ENCODE measurements around the gene RNH1. TPM values are rescaled to one million over a fixed set of nuclear protein-coding genes. Genes with fewer than 3 reads are reported as not detected.

RNH1 gene
- total and polyA plus RNA-seq, 2 donors (not counting 1 experiment from before 2014, with no cell fraction given): 102 to 561 TPM

DNA sequence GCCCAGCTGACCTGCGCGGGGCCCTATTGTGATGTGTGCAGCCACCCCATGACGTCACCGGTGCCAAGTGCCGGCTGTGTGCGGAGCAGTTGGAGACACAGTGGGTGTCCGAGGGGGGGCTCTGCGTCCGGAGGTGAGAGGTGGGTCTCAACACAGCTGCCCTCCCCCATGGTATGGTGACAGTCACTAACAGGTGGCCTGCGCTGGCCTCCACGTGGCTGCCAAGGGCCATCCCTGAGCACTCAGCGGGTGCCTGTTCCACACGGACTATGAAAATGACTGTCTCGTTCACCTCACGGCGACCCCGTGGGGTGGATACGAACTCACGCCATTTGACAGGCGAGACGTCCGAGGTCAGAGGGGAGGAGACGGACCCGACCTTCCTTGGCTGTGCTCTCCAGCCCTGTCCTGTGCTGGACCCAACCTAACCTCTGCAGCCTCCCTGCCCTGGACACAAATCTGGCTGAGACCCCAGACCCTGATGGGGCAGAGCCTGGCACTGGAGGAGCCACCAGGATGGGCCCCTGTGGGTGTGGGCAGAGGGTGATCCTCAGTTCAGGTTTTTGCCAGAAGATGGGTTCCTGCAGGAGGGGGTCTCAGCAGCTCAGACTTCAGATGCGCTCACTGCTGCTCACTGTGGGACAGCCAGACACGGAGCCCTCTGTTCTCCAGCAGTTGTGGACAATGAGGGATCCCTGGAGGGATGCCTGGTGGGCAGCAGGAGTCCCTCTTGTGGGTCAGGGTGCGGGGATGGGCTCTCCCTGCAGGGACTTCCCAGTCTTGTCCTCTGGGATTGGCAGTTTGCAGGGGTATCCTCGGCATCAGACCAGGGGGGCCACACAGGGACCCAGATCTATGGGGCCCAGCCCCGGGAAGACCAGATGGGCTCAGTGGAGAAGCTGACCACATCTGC is 22.0 kb upstream of the RNH1 start:
- Histone ChIP-seq H4K20me1 (ENCODE audit: control insufficient read depth, extremely low read depth, insufficient read depth, low read length) (no peaks in the 10 kb centered on the region), H3K79me2 (ENCODE audit: control insufficient read depth, insufficient read depth, low read length) (peaks cover 5% of the 10 kb centered on the region), H3K36me3 (ENCODE audit: control insufficient read depth, insufficient read depth, low read length) (peaks cover 15% of the 10 kb centered on the region), H3K27me3 (ENCODE audit: control insufficient read depth, insufficient read depth, low read length) (no peaks in the 10 kb centered on the region), H3K4me1 (ENCODE audit: control insufficient read depth, extremely low read depth, insufficient read depth, low read length) (no peaks in the 10 kb centered on the region), H3K9ac (ENCODE audit: insufficient read depth, low read length) (no peak overlapping the region), H3K4me3 (replicated peaks in 1 of 4; ENCODE audit: control extremely low read depth in 1 of 4, insufficient read depth in 1 of 4, low read depth in 3 of 4, low read length in 4 of 4) (no peak overlapping the region), H3K9me3 (ENCODE audit: control insufficient read depth, insufficient read depth, low read depth, low read length) (no peaks in the 10 kb centered on the region), H2AFZ (ENCODE audit: low read length) (no peak overlapping the region), H3K4me2 (ENCODE audit: extremely low read depth, insufficient read depth, low read length) (no peak overlapping the region), H3K27ac (ENCODE audit: insufficient read depth, low read length) (no peak overlapping the region)
- no peak for DNase-seq (ENCODE audit: low read depth in 2 of 2)
- TF ChIP-seq, protein P1, sequence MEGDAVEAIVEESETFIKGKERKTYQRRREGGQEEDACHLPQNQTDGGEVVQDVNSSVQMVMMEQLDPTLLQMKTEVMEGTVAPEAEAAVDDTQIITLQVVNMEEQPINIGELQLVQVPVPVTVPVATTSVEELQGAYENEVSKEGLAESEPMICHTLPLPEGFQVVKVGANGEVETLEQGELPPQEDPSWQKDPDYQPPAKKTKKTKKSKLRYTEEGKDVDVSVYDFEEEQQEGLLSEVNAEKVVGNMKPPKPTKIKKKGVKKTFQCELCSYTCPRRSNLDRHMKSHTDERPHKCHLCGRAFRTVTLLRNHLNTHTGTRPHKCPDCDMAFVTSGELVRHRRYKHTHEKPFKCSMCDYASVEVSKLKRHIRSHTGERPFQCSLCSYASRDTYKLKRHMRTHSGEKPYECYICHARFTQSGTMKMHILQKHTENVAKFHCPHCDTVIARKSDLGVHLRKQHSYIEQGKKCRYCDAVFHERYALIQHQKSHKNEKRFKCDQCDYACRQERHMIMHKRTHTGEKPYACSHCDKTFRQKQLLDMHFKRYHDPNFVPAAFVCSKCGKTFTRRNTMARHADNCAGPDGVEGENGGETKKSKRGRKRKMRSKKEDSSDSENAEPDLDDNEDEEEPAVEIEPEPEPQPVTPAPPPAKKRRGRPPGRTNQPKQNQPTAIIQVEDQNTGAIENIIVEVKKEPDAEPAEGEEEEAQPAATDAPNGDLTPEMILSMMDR (conservative IDR thresholded peaks at IDR 0.05 in 1 of 2, IDR thresholded peaks at IDR 0.05 in 1 of 2; ENCODE audit: low read depth in 1 of 2, low read length in 2 of 2): no peak
- TF ChIP-seq EZH2 (IDR thresholded peaks at IDR 0.05; ENCODE audit: low read length, missing control alignments): no peak

DNA sequence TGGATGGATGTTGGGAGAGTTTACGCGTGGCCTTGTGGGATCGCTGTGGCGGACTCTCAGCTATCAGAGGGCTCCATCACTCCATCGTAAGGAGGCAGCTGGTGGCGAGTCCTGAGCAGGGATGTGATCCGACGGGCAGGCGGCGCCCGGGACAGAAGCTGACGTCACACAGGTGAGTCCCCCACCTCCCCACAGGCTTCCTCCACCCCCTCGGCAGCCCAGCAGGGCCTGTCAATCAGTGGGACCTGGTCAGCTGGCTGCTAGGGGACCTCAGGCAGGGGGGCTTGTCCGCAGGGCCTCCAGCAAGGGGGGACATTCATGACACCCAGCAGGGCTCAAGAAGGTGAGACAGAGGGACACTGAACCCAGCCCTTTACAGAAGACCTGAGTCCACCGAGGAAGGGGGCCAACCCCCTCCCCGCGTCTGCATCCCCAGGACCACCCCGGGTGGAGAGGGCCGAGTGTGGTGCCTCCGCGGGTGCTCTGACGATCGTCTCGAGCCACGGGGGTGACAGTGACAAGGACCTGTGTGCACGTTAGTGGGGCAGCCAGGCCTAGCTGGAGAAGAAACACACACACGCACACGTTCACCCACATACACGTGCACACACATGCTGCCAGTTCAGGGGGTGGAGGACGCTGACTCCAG is 21.2 kb upstream of the RNH1 start:
- Histone ChIP-seq H3K27ac (ENCODE audit: insufficient read depth, low read length) (no peak overlapping the region), H2AFZ (ENCODE audit: low read length) (no peak overlapping the region), H3K4me2 (ENCODE audit: extremely low read depth, insufficient read depth, low read length) (no peak overlapping the region)

DNA sequence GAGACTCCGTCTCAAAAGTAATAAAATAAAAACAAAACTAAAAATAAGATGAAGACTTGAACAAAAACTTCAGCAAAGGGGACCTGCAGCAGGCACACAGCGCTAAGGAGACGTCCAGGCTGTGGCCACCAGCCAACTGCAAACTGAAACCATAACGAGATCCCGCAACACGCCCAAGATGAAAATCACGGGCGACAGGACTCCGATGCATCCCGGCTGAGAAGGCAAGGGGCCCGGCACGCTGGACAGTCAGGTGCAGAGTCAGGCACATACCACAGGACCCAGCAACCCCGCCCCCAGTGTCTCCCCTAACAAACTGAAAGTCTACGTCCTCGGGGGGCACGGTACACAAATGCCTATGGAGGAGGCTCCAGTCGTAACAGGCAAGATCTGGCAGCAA is 19.1 kb upstream of the RNH1 start:
- H3K4me3 ChIP-seq (replicated peaks in 1 of 4; ENCODE audit: control extremely low read depth in 1 of 4, insufficient read depth in 1 of 4, low read depth in 3 of 4, low read length in 4 of 4): no peak overlapping the region
- no peaks in the 10 kb centered on the region for H4K20me1 ChIP-seq (ENCODE audit: control insufficient read depth, extremely low read depth, insufficient read depth, low read length)
- H3K9me3 ChIP-seq (ENCODE audit: control insufficient read depth, insufficient read depth, low read depth, low read length): no peaks in the 10 kb centered on the region
- H3K4me1 ChIP-seq (ENCODE audit: control insufficient read depth, extremely low read depth, insufficient read depth, low read length): no peaks in the 10 kb centered on the region
- no peak overlapping the region for H2AFZ ChIP-seq (ENCODE audit: low read length)
- no peak overlapping the region for H3K4me2 ChIP-seq (ENCODE audit: extremely low read depth, insufficient read depth, low read length)
- peaks cover 1% of the 10 kb centered on the region for H3K36me3 ChIP-seq (ENCODE audit: control insufficient read depth, insufficient read depth, low read length)
- no peaks in the 10 kb centered on the region for H3K79me2 ChIP-seq (ENCODE audit: control insufficient read depth, insufficient read depth, low read length)
- DNase-seq (ENCODE audit: low read depth in 2 of 2): no peak
- H3K27me3 ChIP-seq (ENCODE audit: control insufficient read depth, insufficient read depth, low read length): no peaks in the 10 kb centered on the region
- TF ChIP-seq, protein P1 (conservative IDR thresholded peaks at IDR 0.05 in 1 of 2, IDR thresholded peaks at IDR 0.05 in 1 of 2; ENCODE audit: low read depth in 1 of 2, low read length in 2 of 2): no peak
- TF ChIP-seq EZH2 (IDR thresholded peaks at IDR 0.05; ENCODE audit: low read length, missing control alignments): no peak
- no peak overlapping the region for H3K9ac ChIP-seq (ENCODE audit: insufficient read depth, low read length)
- H3K27ac ChIP-seq (ENCODE audit: insufficient read depth, low read length): no peak overlapping the region

More for the DNA sequence above, 21.2 kb upstream of the RNH1 start:
- Histone ChIP-seq H3K4me1 (ENCODE audit: control insufficient read depth, extremely low read depth, insufficient read depth, low read length) (no peaks in the 10 kb centered on the region), H3K4me3 (replicated peaks in 1 of 4; ENCODE audit: control extremely low read depth in 1 of 4, insufficient read depth in 1 of 4, low read depth in 3 of 4, low read length in 4 of 4) (no peak overlapping the region), H3K79me2 (ENCODE audit: control insufficient read depth, insufficient read depth, low read length) (no peaks in the 10 kb centered on the region), H3K36me3 (ENCODE audit: control insufficient read depth, insufficient read depth, low read length) (peaks cover 11% of the 10 kb centered on the region), H3K9me3 (ENCODE audit: control insufficient read depth, insufficient read depth, low read depth, low read length) (no peaks in the 10 kb centered on the region), H4K20me1 (ENCODE audit: control insufficient read depth, extremely low read depth, insufficient read depth, low read length) (no peaks in the 10 kb centered on the region), H3K9ac (ENCODE audit: insufficient read depth, low read length) (no peak overlapping the region), H3K27me3 (ENCODE audit: control insufficient read depth, insufficient read depth, low read length) (no peaks in the 10 kb centered on the region)
- no peak for TF ChIP-seq EZH2 (IDR thresholded peaks at IDR 0.05; ENCODE audit: low read length, missing control alignments)
- TF ChIP-seq, protein P1 (conservative IDR thresholded peaks at IDR 0.05 in 1 of 2, IDR thresholded peaks at IDR 0.05 in 1 of 2; ENCODE audit: low read depth in 1 of 2, low read length in 2 of 2): no peak
- DNase-seq (ENCODE audit: low read depth in 2 of 2): no peak
